Progenitor cell of endocrine pancreas (in vitro differentiated cells): ENCODE results near the gene IFI30. TPM values are rescaled to one million over a fixed set of nuclear protein-coding genes. Genes with fewer than 3 reads are reported as not detected.

Experiments
- DNase-seq: peaks from one replicate; pipeline ENCODE4 v3.0.0; 2021; ENCODE audit warnings: low spot score; ENCODE audit not compliant: unreplicated experiment
- H3K27ac Mint-ChIP-seq: 2 replicates; pipeline ENCODE4 v1.8.0; 2021; ENCODE audit warnings: mild to moderate bottlenecking, moderate library complexity, mixed read lengths
- H3K27me3 Mint-ChIP-seq: 2 replicates; pipeline ENCODE4 v1.8.0; 2021; ENCODE audit warnings: mixed read lengths
- H3K36me3 Mint-ChIP-seq: 2 replicates; pipeline ENCODE4 v1.8.0; 2022; ENCODE audit warnings: mixed read lengths; ENCODE audit not compliant: insufficient read depth
- H3K4me1 Mint-ChIP-seq: 2 replicates; pipeline ENCODE4 v1.8.0; 2021; ENCODE audit warnings: low read depth, mixed read lengths
- H3K4me3 Mint-ChIP-seq: 2 replicates; pipeline ENCODE4 v1.8.0; 2021; ENCODE audit warnings: low read depth, mild to moderate bottlenecking, moderate library complexity, mixed read lengths
- H3K9me3 Mint-ChIP-seq: 2 replicates; pipeline ENCODE4 v1.8.0; 2021; ENCODE audit warnings: low read depth, mixed read lengths
- total RNA-seq: library from RNA; stranded (reverse); gene quantifications from 2 replicates; pipeline ENCODE4 v1.2.1, GENCODE V29; 2021
- TF ChIP-seq, protein P1 (sequence below): fragments of 200-600 bp; sonication (generic); IDR thresholded peaks from one replicate; pipeline ENCODE4 v1.5.0; 2021; ENCODE audit warnings: antibody characterized with exemption, mild to moderate bottlenecking; ENCODE audit not compliant: unreplicated experiment

The IFI30 gene
- total RNA-seq, 1 donor from 2014 or later = not detected

DNA sequence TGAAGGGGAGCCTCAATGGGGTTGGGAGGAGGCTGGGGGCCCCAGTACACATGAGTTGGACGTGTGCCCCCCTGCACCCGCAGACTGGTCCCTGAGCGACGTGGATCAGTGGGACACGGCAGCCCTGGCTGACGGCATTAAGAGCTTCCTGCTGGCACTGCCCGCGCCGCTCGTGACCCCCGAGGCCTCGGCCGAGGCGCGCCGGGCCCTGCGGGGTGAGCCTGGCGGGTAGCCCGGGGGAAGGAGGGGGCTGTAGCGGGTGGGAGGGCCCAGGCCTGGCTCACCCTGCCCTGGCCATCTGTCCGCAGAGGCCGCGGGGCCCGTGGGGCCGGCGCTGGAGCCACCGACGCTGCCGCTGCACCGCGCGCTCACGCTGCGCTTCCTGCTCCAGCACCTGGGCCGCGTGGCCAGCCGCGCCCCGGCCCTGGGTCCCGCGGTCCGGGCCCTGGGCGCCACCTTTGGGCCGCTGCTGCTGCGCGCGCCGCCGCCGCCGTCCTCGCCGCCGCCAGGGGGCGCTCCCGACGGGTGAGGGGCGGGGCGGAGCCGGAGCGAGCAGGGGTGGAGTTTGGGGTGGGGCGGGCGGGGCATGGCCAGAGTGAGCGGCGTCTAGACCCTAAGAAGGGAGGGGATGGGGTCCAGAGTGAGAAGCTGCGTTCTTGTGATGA is 12.5 kb upstream of the IFI30 start:
- Mint-ChIP-seq H3K9me3 (no peaks in the 10 kb centered on the region), H3K36me3 (peaks cover 18% of the 10 kb centered on the region), H3K27ac (no peak overlapping the region), H3K27me3 (no peaks in the 10 kb centered on the region), H3K4me1 (no peaks in the 10 kb centered on the region), H3K4me3 (no peak overlapping the region)
- TF ChIP-seq, protein P1, sequence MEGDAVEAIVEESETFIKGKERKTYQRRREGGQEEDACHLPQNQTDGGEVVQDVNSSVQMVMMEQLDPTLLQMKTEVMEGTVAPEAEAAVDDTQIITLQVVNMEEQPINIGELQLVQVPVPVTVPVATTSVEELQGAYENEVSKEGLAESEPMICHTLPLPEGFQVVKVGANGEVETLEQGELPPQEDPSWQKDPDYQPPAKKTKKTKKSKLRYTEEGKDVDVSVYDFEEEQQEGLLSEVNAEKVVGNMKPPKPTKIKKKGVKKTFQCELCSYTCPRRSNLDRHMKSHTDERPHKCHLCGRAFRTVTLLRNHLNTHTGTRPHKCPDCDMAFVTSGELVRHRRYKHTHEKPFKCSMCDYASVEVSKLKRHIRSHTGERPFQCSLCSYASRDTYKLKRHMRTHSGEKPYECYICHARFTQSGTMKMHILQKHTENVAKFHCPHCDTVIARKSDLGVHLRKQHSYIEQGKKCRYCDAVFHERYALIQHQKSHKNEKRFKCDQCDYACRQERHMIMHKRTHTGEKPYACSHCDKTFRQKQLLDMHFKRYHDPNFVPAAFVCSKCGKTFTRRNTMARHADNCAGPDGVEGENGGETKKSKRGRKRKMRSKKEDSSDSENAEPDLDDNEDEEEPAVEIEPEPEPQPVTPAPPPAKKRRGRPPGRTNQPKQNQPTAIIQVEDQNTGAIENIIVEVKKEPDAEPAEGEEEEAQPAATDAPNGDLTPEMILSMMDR = peak; percentile 74
- DNase-seq = peak; percentile 74

DNA sequence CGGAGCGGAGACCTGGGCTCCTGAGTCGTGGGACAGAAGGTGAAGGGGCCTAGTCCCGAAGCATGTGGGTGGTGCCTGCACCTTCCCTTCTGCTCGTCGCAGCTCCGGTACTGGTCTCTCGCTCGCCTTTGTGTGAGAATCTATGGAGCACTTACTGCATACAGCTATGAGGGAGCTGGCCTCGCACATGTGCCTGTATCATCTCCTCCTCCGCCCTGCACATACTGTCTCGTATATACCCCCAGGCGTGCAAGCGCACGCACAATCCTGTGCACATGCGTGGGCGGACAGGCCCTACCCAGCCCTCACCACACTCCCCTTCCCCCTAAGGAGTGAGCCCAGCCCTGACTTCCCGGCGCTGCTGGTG is 12.0 kb upstream of the IFI30 start:
- TF ChIP-seq, protein P1 = peak; percentile 38
- Mint-ChIP-seq H3K36me3 (peaks cover 16% of the 10 kb centered on the region), H3K4me3 (no peak overlapping the region), H3K27ac (peak overlapping the region; percentile 76), H3K9me3 (no peaks in the 10 kb centered on the region), H3K27me3 (no peaks in the 10 kb centered on the region), H3K4me1 (no peaks in the 10 kb centered on the region)
- DNase-seq = no peak

DNA sequence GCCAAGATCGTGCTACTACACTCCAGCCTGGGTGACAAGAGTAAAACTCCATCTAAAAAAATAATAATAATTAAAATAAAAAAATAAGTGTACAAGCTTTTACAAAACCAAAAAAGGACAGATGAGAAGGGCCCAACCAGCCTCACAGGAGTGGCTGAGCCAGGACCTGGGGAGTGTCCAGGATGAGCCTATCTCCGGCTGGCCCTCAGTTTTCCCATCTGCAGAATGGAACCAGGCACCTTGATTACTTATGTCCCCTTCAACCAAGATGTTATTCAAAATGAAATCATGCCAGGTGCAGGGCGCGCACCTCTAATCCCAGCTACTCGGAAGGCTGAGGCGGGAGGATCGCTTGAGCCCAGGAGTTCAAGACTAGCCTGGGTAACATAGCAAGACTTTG is 9.5 kb upstream of the IFI30 start:
- no peaks in the 10 kb centered on the region for H3K9me3 Mint-ChIP-seq
- no peaks in the 10 kb centered on the region for H3K4me1 Mint-ChIP-seq
- TF ChIP-seq, protein P1 = no peak
- H3K27ac Mint-ChIP-seq = no peak overlapping the region
- H3K36me3 Mint-ChIP-seq = peaks cover 25% of the 10 kb centered on the region
- no peak overlapping the region for H3K4me3 Mint-ChIP-seq
- DNase-seq = no peak
- H3K27me3 Mint-ChIP-seq = no peaks in the 10 kb centered on the region

DNA sequence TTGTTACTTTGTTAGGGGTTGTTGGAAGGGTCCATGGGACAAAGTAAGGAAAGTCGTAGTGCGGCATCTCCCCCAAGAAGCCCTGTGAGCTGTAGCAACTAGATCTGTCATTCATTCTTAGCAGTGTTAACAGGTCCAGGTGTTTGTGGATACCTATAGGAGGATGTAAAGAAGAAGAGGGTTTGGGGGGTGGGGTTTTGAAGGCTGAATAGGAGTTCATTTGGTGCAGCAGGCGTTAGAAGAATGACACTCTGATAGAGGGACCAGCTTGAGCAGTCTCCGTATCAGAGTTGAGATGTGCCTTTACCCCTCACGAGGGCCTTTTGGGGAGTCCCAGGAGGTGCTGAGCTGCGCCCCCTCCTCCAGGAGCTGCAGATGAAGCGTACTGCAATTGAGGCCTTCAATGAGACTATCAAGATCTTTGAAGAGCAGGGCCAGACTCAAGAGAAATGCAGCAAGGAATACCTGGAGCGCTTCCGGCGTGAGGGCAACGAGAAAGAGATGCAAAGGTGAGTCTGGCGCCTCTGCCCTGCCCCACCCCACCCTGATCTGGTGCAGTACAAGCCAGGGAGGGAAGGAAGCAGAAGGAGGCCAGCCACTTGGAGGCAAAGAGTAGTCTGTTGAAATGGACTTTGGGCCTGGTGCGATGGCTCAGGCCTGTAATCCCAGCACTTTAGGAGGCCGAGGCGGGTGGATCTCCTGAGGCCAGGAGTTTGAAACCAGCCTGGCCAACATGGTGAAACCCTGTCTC is 7.6 kb upstream of the IFI30 start:
- TF ChIP-seq, protein P1 = no peak
- no peaks in the 10 kb centered on the region for H3K9me3 Mint-ChIP-seq
- no peak overlapping the region for H3K4me3 Mint-ChIP-seq
- H3K27ac Mint-ChIP-seq = no peak overlapping the region
- no peaks in the 10 kb centered on the region for H3K27me3 Mint-ChIP-seq
- H3K36me3 Mint-ChIP-seq = peaks cover 30% of the 10 kb centered on the region
- no peaks in the 10 kb centered on the region for H3K4me1 Mint-ChIP-seq
- no peak for DNase-seq

DNA sequence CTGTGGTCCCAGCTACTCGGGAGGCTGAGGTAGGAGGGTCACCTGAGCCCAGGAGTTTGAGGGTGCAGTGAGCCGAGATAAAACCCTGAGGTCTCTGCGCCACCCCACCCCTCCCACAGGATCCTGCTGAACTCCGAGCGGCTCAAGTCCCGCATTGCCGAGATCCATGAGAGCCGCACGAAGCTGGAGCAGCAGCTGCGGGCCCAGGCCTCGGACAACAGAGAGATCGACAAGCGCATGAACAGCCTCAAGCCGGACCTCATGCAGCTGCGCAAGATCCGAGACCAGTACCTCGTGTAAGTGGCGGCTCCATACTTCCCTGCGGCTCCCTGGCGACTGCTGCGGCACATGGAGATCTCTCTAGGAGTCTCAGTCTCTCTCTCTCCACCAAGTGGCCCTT is 6.6 kb upstream of the IFI30 start:
- no peak overlapping the region for H3K27ac Mint-ChIP-seq

More for the DNA sequence above, 6.6 kb upstream of the IFI30 start:
- DNase-seq = no peak
- Mint-ChIP-seq H3K36me3 (peaks cover 35% of the 10 kb centered on the region), H3K9me3 (no peaks in the 10 kb centered on the region), H3K4me3 (no peak overlapping the region), H3K27me3 (no peaks in the 10 kb centered on the region), H3K4me1 (no peaks in the 10 kb centered on the region)
- TF ChIP-seq, protein P1 = no peak
